RWPE1 (cell line): ENCODE measurements around the gene ZFYVE9.

Experiments
- CTCF ChIA-PET: fragments of 350-600 bp; sonication (Branson Sonifier 250); formaldehyde crosslinking; extraction: SDS; loops from one replicate; lab custom pipeline; 2021; lab: Yijun Ruan, JAX
- POLR2A ChIA-PET: fragments of 400-600 bp; formaldehyde crosslinking; extraction: SDS; loops from one replicate; lab custom pipeline; 2020; ENCODE audit warnings: antibody characterized with exemption; ENCODE audit not compliant: low non-redundant PET; lab: Yijun Ruan, JAX
- DNase-seq: peaks from one replicate; pipeline ENCODE4 v3.0.0; 2012; ENCODE audit warnings: low spot score
- H3K27ac ChIP-seq: fragments of 450-650 bp; 2 replicates; pipeline ENCODE4 v1.5.1; 2017
- TF ChIP-seq, protein P1 (sequence below): fragments of 450-650 bp; conservative IDR thresholded peaks from 2 replicates; pipeline ENCODE4 v1.5.1; 2017; ENCODE audit warnings: low read depth, mild to moderate bottlenecking

The ZFYVE9 gene

DNA sequence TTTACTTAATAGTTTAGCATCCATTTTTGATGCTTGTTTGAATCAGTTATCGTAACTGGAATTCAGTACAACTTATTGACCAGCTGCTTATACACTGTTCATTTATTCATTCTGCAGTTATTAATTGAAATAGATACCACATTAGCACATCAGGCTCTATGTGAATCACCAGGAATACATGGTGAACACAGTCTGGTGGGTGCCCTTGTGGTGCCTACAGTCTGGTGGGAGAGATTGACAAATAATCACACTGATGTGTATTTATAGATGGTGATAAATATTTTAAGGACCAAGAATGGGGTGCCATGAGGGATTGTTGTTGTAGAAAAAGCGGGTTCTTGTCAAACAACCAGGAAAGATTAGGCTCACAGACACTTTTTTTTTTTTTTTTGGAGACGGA, 87.6 kb downstream of the ZFYVE9 start:
- DNase-seq, result no peak
- CTCF ChIA-PET, result no interaction called here
- POLR2A ChIA-PET, result no interaction called here
- TF ChIP-seq, protein P1, sequence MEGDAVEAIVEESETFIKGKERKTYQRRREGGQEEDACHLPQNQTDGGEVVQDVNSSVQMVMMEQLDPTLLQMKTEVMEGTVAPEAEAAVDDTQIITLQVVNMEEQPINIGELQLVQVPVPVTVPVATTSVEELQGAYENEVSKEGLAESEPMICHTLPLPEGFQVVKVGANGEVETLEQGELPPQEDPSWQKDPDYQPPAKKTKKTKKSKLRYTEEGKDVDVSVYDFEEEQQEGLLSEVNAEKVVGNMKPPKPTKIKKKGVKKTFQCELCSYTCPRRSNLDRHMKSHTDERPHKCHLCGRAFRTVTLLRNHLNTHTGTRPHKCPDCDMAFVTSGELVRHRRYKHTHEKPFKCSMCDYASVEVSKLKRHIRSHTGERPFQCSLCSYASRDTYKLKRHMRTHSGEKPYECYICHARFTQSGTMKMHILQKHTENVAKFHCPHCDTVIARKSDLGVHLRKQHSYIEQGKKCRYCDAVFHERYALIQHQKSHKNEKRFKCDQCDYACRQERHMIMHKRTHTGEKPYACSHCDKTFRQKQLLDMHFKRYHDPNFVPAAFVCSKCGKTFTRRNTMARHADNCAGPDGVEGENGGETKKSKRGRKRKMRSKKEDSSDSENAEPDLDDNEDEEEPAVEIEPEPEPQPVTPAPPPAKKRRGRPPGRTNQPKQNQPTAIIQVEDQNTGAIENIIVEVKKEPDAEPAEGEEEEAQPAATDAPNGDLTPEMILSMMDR, result no peak
- no peak overlapping the region for H3K27ac ChIP-seq

DNA sequence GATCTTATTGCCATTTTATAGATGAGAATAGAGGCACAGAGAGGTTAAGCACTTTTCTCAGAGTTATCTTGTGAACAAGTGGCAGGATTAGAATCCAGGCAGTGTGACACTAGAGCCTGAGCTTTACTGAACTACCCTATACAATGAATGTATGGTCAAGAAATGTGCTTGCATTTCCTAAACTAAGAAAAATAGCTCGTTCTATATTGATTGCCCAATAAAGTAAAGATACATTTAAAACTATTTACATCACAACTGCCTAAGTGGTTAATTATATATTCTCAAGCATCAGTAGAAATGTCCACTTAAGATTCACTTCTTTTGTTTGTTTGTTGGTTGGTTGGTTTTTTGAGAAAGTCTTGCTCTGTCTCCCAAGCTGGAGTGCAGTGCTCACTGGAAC, 91.6 kb downstream of the ZFYVE9 start:
- TF ChIP-seq, protein P1, result no peak
- DNase-seq, result no peak
- ChIA-PET CTCF (interaction anchor here (0.7 to 1.1 kb wide), 2 partner anchors 26 to 1614 kb away, joined by 4 to 5 read pairs; no protein-coding TSS in a partner anchor), POLR2A (no interaction called here)
- H3K27ac ChIP-seq, result no peak overlapping the region

DNA sequence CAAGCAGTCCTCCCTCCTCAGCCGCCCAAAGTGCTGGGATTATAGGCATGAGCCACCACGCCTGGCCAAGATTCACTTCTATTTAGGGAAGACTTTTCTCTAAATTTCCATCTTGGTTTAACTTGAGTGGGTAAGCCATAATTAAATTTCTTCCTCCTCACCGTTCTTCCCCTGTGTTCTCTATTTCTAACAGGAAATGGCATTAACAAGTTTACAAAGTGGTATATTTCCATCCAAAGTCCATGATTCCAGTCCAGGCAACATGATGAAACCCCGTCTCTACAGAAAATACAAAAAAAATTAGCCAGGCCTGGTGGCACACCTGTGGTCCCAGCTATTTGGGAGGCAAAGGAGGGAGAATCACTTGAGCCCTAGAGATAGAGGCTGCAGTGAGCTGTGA, 92.1 kb downstream of the ZFYVE9 start:
- H3K27ac ChIP-seq, result no peak overlapping the region
- no peak for DNase-seq
- TF ChIP-seq, protein P1, result no peak
- ChIA-PET CTCF (no interaction called here), POLR2A (no interaction called here)

DNA sequence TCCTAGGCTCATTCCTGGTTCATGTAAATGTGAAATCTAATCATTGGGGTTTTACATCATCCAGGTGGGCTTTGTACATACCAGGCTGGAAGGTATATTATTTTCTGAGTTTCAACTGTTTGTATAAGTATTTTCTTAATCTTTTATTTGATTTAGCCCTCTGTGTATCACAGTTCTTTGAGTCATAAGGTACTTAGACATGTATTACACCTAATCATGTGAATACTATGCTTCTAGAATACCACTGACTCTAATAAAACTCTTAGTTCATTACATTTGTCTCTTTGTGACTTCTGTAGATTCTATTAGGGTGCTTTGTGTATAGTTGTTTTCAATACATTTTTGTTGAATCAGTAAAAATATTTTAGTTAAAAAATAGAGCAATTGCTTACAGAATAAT, 92.8 kb downstream of the ZFYVE9 start:
- DNase-seq, result no peak
- no peak overlapping the region for H3K27ac ChIP-seq
- POLR2A ChIA-PET, result no interaction called here
- TF ChIP-seq, protein P1, result no peak
- CTCF ChIA-PET, result no interaction called here

DNA sequence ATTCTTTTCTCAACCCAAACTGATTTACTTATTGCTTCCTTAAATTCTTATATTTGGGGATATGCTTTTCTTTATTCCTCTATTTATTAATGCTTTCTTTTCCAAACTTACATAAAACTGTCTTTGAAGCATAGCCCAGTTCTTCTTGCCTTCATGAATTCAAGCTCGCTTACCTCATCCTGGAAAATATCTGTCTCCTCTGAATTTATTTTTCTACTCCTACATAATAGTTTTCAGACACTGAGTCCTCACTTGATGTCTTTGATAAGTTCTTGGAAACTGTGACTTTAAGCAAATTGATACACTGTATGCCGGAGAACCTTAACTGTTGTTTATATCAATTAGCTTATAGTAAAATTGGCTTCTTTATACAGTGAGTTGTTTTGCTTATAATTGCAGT, 93.8 kb downstream of the ZFYVE9 start:
- TF ChIP-seq, protein P1, result no peak
- DNase-seq, result no peak
- POLR2A ChIA-PET, result interaction anchor here (0.6 kb wide), 1 partner anchor 178 kb away, joined by 3 read pairs; no protein-coding TSS in a partner anchor
- CTCF ChIA-PET, result interaction anchor here (0.5 to 0.6 kb wide), 3 partner anchors 10 to 46 kb away, joined by 3 to 4 read pairs (median 3); no protein-coding TSS in a partner anchor
- no peak overlapping the region for H3K27ac ChIP-seq

DNA sequence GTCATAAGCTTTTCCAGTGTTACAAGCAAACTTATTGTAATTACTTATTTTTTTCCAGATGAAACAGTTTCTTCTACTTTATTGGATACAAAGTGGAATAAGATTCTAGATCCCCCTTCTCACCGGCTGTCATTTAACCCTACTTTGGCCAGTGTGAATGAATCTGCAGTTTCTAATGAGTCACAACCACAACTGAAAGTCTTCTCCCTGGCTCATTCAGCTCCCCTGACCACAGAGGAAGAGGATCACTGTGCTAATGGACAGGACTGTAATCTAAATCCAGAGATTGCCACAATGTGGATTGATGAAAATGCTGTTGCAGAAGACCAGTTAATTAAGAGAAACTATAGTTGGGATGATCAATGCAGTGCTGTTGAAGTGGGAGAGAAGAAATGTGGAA, 95.5 kb downstream of the ZFYVE9 start:
- TF ChIP-seq, protein P1, result no peak
- ChIA-PET CTCF (no interaction called here), POLR2A (no interaction called here)
- peak; percentile 9 for DNase-seq
- H3K27ac ChIP-seq, result no peak overlapping the region
